ENCODE results near the gene TRAF6.

Gene TRAF6

DNA sequence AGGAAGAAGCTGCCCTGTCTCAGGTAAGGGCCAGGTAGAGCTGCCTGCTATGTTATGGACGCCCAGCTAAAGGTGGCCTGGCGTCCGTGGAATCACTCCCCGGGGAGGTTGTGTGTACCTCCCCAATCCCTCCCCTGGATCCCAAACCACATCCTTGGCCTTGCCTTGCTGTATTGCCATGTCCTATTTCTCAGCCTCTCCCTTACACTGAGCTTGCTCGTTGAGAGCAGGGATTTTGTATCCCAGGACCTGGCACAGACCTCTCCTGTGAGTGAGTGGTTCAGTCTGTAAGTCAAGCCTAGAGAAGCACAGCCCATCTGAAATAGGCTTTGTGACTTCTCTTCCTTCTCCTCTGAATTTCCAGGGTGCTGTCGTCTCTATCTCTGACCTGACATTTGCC is 53.9 kb downstream of the TRAF6 start:
- H3K27ac ChIP-seq: no peak overlapping the region
- TF ChIP-seq, protein P1, sequence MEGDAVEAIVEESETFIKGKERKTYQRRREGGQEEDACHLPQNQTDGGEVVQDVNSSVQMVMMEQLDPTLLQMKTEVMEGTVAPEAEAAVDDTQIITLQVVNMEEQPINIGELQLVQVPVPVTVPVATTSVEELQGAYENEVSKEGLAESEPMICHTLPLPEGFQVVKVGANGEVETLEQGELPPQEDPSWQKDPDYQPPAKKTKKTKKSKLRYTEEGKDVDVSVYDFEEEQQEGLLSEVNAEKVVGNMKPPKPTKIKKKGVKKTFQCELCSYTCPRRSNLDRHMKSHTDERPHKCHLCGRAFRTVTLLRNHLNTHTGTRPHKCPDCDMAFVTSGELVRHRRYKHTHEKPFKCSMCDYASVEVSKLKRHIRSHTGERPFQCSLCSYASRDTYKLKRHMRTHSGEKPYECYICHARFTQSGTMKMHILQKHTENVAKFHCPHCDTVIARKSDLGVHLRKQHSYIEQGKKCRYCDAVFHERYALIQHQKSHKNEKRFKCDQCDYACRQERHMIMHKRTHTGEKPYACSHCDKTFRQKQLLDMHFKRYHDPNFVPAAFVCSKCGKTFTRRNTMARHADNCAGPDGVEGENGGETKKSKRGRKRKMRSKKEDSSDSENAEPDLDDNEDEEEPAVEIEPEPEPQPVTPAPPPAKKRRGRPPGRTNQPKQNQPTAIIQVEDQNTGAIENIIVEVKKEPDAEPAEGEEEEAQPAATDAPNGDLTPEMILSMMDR (conservative IDR thresholded peaks at IDR 0.05): no peak
- no peak for TF ChIP-seq ZFX (IDR thresholded peaks at IDR 0.05)

DNA sequence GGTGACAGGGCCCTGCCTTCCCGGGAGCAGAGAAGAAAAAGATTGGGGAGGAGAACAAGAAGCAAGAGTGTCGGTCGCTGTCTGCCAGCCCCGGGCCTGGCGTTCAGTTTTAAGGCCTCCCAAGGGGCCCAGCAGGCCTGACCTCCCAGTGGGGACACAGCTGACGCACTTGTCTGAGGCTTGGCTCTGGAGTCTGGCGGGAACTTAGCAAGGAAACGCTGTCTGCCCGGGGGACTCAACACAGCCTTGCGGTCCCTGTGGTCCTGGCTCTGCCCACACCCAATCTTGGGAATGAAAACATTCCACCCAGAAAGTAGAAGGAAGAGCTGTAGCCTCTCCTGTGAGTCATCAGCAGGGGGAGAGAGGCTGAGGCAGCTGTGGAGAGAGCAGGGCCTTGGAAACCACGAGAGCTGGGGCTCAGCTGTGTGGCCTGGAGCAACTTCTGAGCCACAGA is 54.4 kb downstream of the TRAF6 start:
- no peak for TF ChIP-seq ZFX (IDR thresholded peaks at IDR 0.05)
- TF ChIP-seq, protein P1 (conservative IDR thresholded peaks at IDR 0.05): no peak
- no peak overlapping the region for H3K27ac ChIP-seq

DNA sequence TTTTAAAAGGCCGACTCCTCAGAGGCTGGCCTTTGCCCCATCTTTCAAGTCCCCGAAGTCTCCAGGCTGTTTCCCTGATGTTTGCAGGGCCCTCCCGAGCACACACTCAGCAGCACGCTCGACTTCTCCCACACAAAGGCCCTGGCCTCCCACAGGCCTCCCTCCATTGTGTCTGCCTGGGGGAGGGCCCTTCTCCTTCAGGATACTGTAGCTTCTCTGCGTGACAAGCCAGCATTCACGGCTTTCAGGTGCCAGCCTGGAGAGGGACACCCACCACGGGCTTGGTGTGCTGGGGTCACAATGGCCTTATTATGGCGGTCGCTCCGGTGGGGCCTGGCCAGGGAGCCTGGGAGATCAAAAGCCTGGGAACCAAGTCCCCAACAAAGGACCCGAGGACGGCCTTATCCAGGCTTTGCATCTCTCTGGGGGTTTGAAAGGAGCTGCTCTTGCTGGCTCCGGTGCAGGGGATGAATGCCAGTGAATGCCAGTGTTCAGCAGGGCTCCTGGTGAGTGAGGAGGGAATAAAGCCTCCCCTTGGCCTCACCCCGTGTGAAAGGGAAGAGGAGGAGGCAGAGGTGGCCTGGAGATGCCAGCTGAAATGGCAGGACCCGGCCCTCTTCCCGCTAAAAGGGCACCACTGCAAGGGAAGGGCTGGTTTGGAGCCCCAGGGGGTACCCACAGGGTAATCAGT is 55.0 kb downstream of the TRAF6 start:
- TF ChIP-seq, protein P1 (conservative IDR thresholded peaks at IDR 0.05): no peak
- TF ChIP-seq ZFX (IDR thresholded peaks at IDR 0.05): no peak
- H3K27ac ChIP-seq: no peak overlapping the region

DNA sequence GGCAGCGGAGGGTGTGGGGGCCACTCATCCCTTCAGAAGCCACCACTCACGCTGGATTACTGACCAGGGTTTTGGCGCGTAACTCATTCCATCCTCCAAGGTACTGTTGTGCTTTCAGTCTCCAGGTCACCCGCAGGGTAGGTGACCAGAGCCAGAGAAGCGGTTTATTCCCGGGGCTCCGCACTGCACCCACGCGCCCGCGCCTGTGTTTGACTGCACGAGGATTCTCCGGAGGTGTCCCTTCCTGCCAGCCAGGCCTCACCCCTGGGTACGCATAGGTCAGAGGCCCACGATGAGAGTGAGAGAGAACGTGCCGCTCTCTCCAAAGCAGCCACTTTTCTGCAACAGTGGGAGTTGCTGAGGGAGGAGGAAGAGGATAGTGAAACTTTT is 55.5 kb downstream of the TRAF6 start:
- no peak for TF ChIP-seq ZFX (IDR thresholded peaks at IDR 0.05)
- TF ChIP-seq, protein P1 (conservative IDR thresholded peaks at IDR 0.05): no peak
- H3K27ac ChIP-seq: no peak overlapping the region

DNA sequence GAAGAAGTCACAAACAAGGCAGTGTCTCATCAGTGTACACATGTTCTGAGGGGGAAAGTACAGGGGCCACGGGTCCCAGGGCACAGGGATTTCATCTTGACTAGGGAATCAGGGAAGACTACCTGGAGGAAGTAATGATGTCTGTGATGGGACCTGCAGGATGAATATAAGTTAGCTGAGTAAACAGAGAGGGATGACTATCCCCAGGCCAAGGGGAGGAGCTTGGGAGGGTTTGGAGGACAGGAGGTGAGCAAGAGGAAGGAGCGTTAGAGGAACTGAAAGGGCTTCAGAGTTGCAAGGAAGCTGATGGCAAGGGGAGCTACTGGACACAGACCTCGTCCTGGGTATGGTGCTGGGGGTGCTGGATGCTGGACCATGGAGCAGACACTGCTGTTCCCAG is 56.4 kb downstream of the TRAF6 start:
- no peak overlapping the region for H3K27ac ChIP-seq
- TF ChIP-seq ZFX (IDR thresholded peaks at IDR 0.05): no peak
- TF ChIP-seq, protein P1 (conservative IDR thresholded peaks at IDR 0.05): no peak

DNA sequence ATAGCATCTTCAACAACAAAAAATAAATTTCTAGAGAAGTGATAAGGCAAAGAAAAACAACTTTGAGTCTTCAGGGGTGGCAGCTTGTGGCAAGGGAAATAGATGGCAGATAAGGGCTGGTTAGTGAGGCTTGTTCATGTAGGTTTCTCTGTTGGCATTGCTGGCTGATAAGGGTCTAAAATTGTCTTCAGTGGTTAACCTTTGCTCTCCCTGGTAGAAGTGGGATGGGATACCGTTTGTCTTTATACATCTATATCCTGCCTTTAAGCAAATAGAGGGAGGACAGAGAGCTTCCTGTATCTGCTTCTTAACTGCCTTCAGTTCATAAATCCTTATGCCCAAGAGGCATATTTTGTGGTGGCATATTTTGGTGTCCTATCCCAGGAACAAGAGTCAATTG is 57.1 kb downstream of the TRAF6 start:
- no peak overlapping the region for H3K27ac ChIP-seq
- no peak for TF ChIP-seq ZFX (IDR thresholded peaks at IDR 0.05)
- TF ChIP-seq, protein P1 (conservative IDR thresholded peaks at IDR 0.05): no peak

DNA sequence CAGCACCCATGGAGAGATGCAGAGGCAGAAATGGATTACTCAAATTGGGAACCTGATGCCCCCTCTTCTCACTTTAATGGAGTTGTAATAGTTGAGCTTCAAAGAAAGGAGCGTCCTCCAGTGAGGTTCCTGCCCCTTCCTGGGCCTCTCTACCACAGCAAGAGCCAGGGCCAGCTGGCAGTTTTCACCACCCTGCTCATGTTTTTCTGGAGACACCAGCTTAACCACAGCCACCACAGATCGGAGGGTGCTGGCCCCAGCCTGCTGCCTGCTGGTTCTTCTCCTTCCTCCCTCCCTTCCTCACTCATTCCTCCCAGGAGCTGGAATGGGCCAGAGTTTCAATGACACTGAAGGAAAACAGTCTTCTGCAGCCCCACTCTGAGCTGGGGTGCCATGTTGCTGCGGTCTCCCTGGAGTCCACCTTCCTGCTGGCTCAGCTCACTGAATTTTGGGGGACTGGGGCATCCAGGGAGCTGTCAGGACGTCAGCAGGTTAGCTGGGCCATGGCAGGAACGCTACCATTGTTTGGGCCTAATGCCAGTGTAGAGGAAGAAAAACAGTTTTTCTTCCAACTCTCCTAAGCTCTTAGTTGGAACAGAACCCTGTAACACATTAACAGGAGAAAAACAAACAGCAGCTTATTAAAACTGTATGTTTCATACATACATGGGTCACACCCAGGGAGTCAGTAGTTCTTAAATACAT is 57.7 kb downstream of the TRAF6 start:
- no peak for TF ChIP-seq ZFX (IDR thresholded peaks at IDR 0.05)
- TF ChIP-seq, protein P1 (conservative IDR thresholded peaks at IDR 0.05): no peak

More for the DNA sequence above, 57.7 kb downstream of the TRAF6 start:
- no peak overlapping the region for H3K27ac ChIP-seq
